NT2/D1 (cell line): ENCODE measurements around the gene P2RX6.

Experiments
- SUZ12 ChIP-seq: IDR thresholded peaks from 2 replicates; pipeline ENCODE4 v1.6.1; 2011; ENCODE audit not compliant: insufficient read length, insufficient read depth; ENCODE audit errors: extremely low read depth
- YY1 ChIP-seq: IDR thresholded peaks from 2 replicates; pipeline ENCODE4 v1.6.1; 2011; ENCODE audit not compliant: insufficient read length, insufficient read depth
- ZNF274 ChIP-seq: IDR thresholded peaks from 2 replicates; pipeline ENCODE4 v1.6.1; 2011; ENCODE audit warnings: mild to moderate bottlenecking, low read depth, low read length

- TF ChIP-seq ZNF274 (no peak), YY1 (no peak), SUZ12 (no peak)
Measured at GRCh38 chr22:21022955-21023614, 8.1 kb downstream of the P2RX6 start.
